ENCODE measurements around the gene LRRC1.

Gene LRRC1

GRCh38 chr6:53929041-53929820 lies 134.4 kb downstream of the LRRC1 start:
- DNase-seq, result peak; percentile 86

GRCh38 chr6:53929821-53930120 lies 135.0 kb downstream of the LRRC1 start:
- no peak for DNase-seq

GRCh38 chr6:53930330-53930729 lies 135.5 kb downstream of the LRRC1 start:
- no peak for DNase-seq

- DNase-seq, result no peak
Observed at GRCh38 chr6:53931086-53931485, 136.3 kb downstream of the LRRC1 start.

GRCh38 chr6:53932516-53932915 lies 137.7 kb downstream of the LRRC1 start:
- no peak for DNase-seq

GRCh38 chr6:53934023-53934422 lies 139.2 kb downstream of the LRRC1 start:
- DNase-seq, result no peak

- DNase-seq, result no peak
Observed at GRCh38 chr6:53937461-53937860, 142.7 kb downstream of the LRRC1 start.

- DNase-seq, result no peak
Observed at GRCh38 chr6:53938810-53939209, 144.0 kb downstream of the LRRC1 start.

GRCh38 chr6:53939830-53940229 lies 145.0 kb downstream of the LRRC1 start:
- DNase-seq, result no peak

GRCh38 chr6:53943395-53943794 lies 148.6 kb downstream of the LRRC1 start:
- no peak for DNase-seq

- DNase-seq, result no peak
Observed at GRCh38 chr6:53944091-53944490, 149.3 kb downstream of the LRRC1 start.

- no peak for DNase-seq
Observed at GRCh38 chr6:53944543-53944942, 149.7 kb downstream of the LRRC1 start.

- DNase-seq, result no peak
Observed at GRCh38 chr6:53945765-53946407, 151.1 kb downstream of the LRRC1 start.

GRCh38 chr6:53947780-53948179 lies 153.0 kb downstream of the LRRC1 start:
- DNase-seq, result no peak

- no peak for DNase-seq
Observed at GRCh38 chr6:53951383-53951782, 156.6 kb downstream of the LRRC1 start.

GRCh38 chr6:53956068-53956711 lies 161.4 kb downstream of the LRRC1 start:
- peak; percentile 69 for DNase-seq

GRCh38 chr6:53956804-53957203 lies 162.0 kb downstream of the LRRC1 start:
- DNase-seq, result no peak

- DNase-seq, result no peak
Observed at GRCh38 chr6:53959717-53960116, 164.9 kb downstream of the LRRC1 start.

- no peak for DNase-seq
Observed at GRCh38 chr6:53960311-53960710, 165.5 kb downstream of the LRRC1 start.

GRCh38 chr6:53961679-53962370 lies 167.0 kb downstream of the LRRC1 start:
- DNase-seq, result peak; percentile 49

GRCh38 chr6:53962646-53963045 lies 167.8 kb downstream of the LRRC1 start:
- DNase-seq, result no peak

GRCh38 chr6:53967415-53967814 lies 172.6 kb downstream of the LRRC1 start:
- DNase-seq, result no peak

Measured in NCI-H2171 (cell line).